Stimulated activated CD8-positive, alpha-beta memory T cell treated with anti-CD3 and anti-CD28 coated beads, Interleukin-4, amount 100 ng/mL, for 1 hour (primary cell): ENCODE measurements around the gene PPM1M.

Experiments used
- DNase-seq, 2 donors: peaks; one replicate each; pipeline ENCODE4 v3.0.0-alpha.2; 2020; ENCODE audit warnings: low read depth in 2 of 2, low spot score in 1 of 2

Gene PPM1M

DNA sequence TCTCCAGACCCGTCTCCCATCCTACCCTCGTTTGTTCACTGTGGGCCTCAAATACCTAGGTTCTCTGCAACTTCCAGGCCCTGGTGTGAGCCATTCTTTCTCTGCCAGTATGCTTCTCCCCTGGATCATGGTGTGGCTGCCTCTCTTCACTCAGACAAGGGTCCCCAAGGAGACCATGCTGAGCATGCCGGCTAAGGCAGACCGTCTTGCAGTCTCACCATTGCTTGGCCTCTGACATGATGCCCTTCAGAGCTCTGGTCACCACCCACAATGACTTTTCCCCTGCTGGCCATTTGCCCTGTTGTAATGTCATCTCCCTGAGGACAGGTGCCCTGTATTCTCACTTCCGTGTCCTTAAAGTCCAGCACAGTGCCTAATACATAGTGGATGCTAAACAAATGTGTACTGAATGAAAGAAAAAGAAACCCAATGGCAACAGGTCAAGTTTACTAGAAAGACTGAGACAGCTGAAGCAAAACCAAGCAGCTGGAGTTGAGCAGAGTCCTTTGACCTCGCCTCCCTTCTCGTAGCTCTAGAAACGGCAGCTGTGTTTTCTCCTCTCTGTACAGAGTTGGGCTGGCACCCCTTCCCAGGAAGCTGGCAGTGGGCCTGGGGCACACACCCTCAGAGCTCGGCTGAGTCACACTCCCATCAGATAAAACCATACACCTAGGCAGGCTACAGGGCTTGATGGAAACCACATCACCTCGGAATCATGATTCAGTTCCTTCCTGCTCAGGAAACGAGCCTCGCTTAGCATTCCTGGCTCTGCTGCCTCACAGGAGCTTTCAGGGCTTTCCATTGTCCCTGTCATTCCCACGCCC lies 28.8 kb upstream of the PPM1M start:
- DNase-seq: peak in 1 of 2 donors; percentile 57

DNA sequence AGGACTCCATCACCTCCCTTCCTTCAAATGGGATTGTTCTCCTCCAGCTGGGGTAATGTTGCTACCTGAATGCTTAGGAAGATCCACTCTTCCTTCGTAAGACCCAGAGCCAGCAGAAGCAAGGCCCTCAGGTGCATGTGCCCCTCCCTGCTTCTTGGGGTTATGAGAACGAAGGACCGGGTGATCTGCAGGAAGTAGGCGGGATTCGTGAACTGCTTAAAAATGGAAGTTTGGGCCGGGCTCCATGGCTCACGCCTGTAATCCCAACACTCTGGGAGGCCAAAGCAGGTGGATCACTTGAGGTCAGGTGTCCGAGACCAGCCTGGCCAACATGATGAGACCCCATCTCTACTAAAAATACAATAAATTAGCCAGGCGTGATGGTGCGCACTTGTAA lies 28.2 kb upstream of the PPM1M start:
- no peak for DNase-seq

DNA sequence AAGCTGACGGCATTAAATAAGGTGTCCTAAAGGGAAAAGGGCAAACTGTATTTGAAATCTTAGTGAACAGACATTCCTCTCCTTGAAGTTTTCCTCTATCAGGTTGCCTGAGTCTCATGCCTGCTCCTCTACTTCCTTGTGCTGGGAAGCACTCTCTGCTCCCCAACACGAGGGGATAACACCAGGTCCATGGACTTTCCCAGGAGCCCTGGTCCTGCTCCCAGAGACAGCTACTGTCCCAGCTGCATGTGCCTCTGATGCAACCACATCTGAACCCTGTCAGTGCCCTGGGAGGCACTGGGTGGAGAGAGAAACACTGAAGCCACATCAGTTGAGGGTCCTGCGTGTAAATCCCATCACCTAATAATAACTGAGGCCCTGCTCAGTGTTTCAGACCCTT lies 27.5 kb upstream of the PPM1M start:
- DNase-seq: no peak

DNA sequence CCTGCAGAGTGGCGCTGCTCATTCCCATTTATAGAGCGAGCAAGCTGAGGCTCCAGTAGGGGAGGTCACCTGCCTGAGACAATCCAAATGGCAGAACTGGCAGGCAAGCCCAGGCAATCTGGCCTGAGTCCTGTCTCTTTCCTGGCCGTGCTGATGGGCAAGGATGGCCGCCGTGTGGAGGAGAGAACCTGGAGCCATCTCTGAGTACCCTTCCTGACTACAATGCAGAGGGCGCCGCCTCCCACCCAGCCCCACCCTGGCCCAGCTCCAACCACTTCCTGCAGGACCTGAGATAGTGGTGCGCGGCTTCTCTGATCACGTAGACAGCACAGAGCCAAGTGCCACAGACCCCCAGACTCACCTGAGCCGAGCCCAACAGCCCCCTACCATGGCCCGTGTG lies 27.1 kb upstream of the PPM1M start:
- no peak for DNase-seq

- DNase-seq: no peak
These were observed 26.5 kb upstream of the PPM1M start for GRCh38 chr3:52218937-52219650.

DNA sequence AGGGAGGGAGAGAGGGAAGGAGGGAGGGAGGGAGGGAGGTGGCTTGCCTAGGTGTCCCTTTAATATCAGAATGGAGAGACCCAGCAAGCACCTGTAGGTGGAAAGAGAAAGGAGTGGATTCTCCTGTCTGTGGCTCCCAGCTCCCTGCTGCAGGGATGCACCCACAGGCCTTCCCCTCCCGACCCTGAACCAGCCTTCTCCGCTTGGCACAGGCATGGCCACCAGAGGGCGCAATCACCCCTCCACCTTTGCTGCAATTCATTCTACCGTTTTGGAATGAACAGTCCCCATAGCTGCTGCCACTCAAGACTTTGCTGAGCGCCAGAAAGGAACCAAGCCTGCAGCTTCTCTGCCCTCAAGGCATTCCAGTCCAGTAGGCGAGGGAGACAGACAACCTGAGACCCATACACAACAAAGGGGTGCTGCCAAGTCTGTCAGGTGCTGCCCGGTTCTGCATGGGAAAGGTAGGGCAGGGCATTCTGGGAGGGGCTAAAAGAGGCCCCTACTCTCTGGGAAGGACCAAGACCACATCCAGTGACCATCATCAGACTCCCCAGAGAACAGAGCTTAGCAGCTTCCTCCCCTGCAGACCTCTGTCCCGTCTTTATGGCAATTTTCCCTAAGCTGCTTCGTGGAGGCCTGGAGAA lies 25.1 kb upstream of the PPM1M start:
- peak; percentile 77 to 84 for DNase-seq

GRCh38 chr3:52221141-52221562 lies 24.4 kb upstream of the PPM1M start:
- no peak for DNase-seq

- DNase-seq: peak in 1 of 2 donors; percentile 37
These were observed 23.8 kb upstream of the PPM1M start for GRCh38 chr3:52221563-52222318.

- DNase-seq: no peak
These were observed 23.0 kb upstream of the PPM1M start for GRCh38 chr3:52222319-52223221.

DNA sequence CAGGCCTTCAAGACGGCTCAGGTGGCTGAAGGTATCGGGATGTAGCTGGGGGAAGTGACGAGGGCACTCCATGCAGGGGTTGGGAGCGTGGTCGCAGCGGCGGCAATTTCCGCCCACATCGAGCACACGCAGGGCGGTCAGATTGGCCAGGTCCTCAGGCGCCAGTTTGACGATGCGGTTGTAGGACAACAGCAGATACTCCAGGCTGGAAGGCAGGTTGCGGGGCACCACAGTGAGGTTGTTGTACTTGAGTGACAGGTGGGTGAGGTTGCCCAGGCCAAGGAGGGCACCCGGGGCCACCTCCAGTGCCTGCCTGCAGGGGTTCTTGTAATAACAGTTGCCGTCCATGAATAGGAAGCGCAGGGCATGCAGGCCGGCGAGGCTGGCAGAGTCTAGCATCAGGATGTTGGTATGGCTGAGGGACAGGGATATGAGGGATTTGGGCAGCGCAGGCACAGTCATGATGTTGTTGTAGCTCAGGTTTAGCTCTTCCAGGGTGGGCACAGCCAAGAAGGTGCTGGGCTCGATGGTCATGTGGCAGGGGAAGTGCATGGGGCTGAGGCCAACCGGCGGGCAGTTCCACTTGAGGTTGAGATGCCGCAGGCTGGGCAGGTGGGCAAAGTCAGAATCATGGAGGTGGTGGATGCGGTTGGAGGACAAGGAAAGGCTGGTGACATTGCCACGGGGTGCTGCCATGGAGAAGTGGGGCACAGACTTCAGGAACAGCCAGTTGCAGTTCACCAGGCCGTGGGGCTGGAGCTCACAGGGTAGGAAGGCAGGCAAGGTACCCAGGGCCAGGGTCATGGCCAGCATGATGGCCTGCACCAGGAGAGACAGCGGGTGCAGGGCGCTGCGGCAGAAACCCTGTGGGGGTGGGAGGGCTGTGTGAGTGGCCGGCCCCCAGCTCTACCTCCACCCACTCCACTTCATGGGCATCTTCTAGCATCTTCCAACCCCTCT lies 21.8 kb upstream of the PPM1M start:
- no peak for DNase-seq

DNA sequence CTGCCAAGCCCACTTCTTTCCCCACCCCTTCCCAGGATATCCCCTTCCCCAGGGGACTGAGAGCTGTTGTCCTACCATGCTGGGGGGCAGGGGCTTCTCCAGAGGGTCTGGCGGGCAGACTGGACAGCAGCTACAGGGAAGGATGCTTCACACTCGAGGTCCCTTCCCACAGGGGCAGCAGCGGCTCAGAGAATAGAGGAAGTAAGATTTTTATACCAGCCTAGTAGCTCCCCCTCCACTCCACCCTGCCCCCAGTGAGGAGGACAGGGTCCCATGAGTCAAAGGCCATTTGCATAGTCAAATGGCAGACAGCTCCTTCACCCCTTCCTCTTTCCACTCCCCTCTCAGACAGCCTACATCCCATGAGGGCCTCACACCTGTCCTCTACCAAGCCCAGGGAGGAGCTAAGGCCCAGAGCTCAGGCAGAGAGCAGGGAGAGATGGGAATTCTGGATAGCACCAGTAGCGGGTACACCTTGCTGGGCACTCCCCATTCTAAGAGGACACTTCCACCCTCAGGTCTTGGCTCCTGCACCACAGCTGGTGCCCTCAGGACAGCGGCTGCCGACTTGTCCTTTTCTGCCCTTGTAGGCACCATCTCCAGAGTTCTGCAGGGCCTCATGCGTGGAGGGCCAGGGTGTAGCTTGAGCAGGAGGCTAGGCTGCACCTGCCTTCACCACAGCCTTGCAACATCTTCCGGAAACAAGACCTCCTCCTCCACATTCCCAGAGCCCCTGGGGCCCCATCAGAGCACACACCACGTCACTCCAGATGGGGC lies 19.9 kb upstream of the PPM1M start, which contains the start of gene TLR9:
TSS of gene TLR9 (minus strand) at position 194 of the 777 bp plus-strand sequence. CDS start at position 78, 116 bp downstream.
- no peak for DNase-seq

GRCh38 chr3:52226229-52226817 lies 19.2 kb upstream of the PPM1M start:
- DNase-seq: no peak

DNA sequence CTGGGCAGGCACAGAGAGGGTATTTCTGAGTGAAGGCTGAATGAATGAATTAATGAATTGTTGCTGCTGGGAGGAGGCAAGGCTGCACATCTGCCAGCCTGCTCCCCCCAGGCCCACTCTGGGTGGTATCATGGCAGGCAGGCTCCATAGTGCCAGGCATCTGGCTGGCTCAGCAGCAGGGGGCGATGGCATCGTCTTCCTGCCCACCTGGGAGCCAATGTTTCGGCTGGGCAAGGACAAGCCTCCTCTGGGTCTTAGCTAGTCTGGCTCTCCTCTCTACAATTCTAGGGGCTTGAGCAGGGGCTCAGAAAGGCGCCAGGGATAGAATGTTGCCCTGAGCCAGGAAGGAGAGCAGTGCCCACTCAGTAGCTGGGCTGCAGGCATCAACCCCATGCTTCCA lies 18.4 kb upstream of the PPM1M start:
- DNase-seq: no peak

DNA sequence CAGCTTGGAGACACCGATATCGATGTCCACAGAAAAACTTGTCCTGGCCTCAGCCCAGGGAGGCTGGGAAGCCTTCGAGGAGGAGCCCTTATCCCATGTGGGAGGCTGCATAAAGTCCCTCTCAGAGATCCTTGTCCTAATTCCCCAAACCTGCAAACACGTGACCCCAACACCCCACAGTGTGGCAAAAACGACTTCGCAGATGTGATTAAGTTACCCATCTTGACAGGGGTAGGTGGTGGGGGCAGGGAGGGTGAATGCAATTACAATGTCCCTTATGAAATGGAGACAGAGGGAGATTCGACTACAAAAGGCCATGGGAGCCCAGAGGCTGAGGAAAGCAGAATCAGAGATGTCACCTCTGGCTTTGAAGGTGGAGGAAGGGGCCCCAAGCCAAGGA lies 17.8 kb upstream of the PPM1M start:
- no peak for DNase-seq

GRCh38 chr3:52228266-52228665 lies 17.3 kb upstream of the PPM1M start:
- DNase-seq: no peak

DNA sequence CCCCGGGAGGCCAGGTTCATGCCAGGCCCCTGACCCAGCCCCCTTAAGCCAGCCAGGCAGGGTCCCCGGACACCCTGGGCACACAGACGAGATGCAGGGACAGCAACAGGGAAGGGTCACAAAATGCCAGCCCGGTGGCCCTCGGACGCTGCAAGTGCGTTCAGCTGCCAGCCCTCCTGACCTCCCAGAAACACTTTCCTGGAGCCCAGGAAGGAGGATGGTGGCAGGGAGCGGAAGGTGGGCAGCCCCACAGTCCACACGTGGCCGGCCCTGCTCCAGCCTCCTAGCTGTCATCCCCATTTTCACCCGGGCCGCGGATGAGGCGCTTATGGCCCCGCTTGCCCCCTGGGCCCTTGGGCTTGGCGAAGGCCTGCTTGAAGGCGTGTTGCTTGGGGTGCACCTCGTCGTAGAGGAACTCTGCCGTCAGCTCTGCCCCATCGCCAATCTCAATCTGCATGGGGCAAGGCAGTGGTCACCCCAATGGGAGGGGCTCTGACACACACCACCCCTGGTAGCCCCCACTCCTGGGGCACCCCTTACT lies 16.7 kb upstream of the PPM1M start:
- DNase-seq: no peak

DNA sequence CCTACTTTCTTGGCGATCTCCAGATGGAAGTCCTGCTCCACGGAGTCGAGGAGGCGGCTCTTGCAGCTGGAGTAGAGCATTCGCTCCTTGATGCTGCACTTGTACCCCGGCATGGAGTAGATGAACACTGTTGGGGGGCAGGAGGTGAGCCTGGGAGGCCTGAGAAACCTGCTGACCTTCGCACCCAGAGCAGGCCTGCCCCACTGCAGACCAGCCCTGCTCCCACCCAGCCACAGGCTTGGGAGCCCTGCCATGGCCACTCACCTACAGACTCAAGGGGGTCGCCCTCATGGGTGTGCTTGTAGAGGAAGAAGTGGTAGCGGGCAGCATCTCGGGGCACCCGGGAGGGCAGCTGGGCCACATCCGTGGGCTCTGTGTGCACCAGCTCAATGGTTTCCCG lies 15.9 kb upstream of the PPM1M start:
- DNase-seq: no peak

DNA sequence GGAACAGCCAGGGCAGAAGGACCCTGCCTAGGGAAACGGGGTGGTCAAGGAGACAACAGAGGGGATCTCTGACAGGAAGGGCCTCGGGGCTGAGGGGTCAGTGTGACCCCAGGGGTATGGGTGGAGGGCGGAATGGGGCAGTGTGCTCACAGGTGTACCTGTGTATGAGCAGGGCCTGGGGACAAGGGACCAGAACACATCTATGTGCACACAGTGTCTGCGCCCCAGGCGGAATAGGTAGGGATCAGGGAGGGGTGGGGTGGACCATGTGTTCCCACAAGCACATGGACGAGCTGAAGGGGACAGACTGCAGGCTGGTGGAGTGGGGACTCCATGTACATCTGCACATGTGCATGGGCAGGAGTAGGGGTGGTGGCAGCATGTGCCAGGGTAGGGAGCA lies 15.1 kb upstream of the PPM1M start:
- no peak for DNase-seq
